OCI-LY1 (cell line): ENCODE measurements around the gene CYB561.

Experiments
- H2AFZ ChIP-seq: fragments of 200-600 bp; sonication (generic), shearing (Covaris generic); 2 replicates; pipeline ENCODE4 v1.6.0; 2014; ENCODE audit warnings: antibody characterized with exemption, mild to moderate bottlenecking, low read length
- H3F3A ChIP-seq: fragments of 200-600 bp; sonication (generic), shearing (Covaris generic); 2 replicates; pipeline ENCODE4 v1.6.0; 2014; ENCODE audit warnings: mild to moderate bottlenecking, antibody characterized with exemption, low read length, moderate library complexity; ENCODE audit not compliant: insufficient read depth
- H3K27ac ChIP-seq: fragments of 200-600 bp; sonication (generic); 2 replicates; pipeline ENCODE4 v1.5.1; 2014; ENCODE audit warnings: low read length, mixed run types, mild to moderate bottlenecking, low read depth; ENCODE audit not compliant: poor library complexity, severe bottlenecking
- H3K27me3 ChIP-seq: fragments of 200-600 bp; sonication (generic); 2 replicates; pipeline ENCODE4 v1.6.0; 2014; ENCODE audit warnings: antibody characterized with exemption, mild to moderate bottlenecking, low read length, moderate library complexity; ENCODE audit not compliant: insufficient read depth
- H3K36me3 ChIP-seq: fragments of 200-600 bp; sonication (generic); 2 replicates; pipeline ENCODE4 v1.6.1; 2014; ENCODE audit warnings: mild to moderate bottlenecking, antibody characterized with exemption, low read length, moderate library complexity, mixed read lengths; ENCODE audit not compliant: insufficient read depth
- H3K4me1 ChIP-seq: fragments of 200-600 bp; sonication (generic); 2 replicates; pipeline ENCODE4 v1.5.1; 2014; ENCODE audit warnings: mild to moderate bottlenecking, low read length, moderate library complexity; ENCODE audit not compliant: insufficient read depth, severe bottlenecking
- H3K4me2 ChIP-seq: fragments of 200-600 bp; sonication (generic), shearing (Covaris generic); 2 replicates; pipeline ENCODE4 v1.6.1; 2014; ENCODE audit warnings: low read length
- H3K4me3 ChIP-seq: fragments of 200-600 bp; sonication (generic); 2 replicates; pipeline ENCODE4 v1.5.1; 2014; ENCODE audit warnings: low read length, low read depth, mild to moderate bottlenecking, mixed read lengths; ENCODE audit not compliant: poor library complexity, severe bottlenecking
- H3K79me2 ChIP-seq: fragments of 200-600 bp; shearing (Covaris generic); 2 replicates; pipeline ENCODE4 v1.6.1; 2016; ENCODE audit warnings: mixed run types, low read length, mixed read lengths; ENCODE audit not compliant: insufficient read depth
- H3K9ac ChIP-seq: fragments of 200-600 bp; sonication (generic), shearing (Covaris generic); 2 replicates; pipeline ENCODE4 v1.6.1; 2014; ENCODE audit warnings: mild to moderate bottlenecking, low read length, mixed read lengths
- H3K9me2 ChIP-seq: fragments of 200-600 bp; sonication (generic), shearing (Covaris generic); 2 replicates; pipeline ENCODE4 v1.6.1; 2014; ENCODE audit warnings: low read depth, mild to moderate bottlenecking, low read length, mixed read lengths
- H3K9me3 ChIP-seq: fragments of 200-600 bp; shearing (Covaris generic); 2 replicates; pipeline ENCODE4 v1.6.1; 2014; ENCODE audit warnings: low read length, mixed read lengths
- H4K20me1 ChIP-seq: fragments of 200-600 bp; sonication (generic), shearing (Covaris generic); 2 replicates; pipeline ENCODE4 v1.6.0; 2016; ENCODE audit warnings: mild to moderate bottlenecking, low read length; ENCODE audit not compliant: insufficient read depth
- CTCF ChIP-seq: fragments of 200-600 bp; sonication (generic), shearing (Covaris generic); IDR thresholded peaks from 2 replicates; pipeline ENCODE4 v1.5.1; 2017; ENCODE audit warnings: mild to moderate bottlenecking, antibody characterized with exemption, low read length, moderate library complexity, mixed read lengths
- EZH2 ChIP-seq: fragments of 200-600 bp; sonication (generic), shearing (Covaris generic); IDR thresholded peaks from 2 replicates; pipeline ENCODE4 v1.8.0; 2017; ENCODE audit warnings: borderline replicate concordance, mixed run types, mild to moderate bottlenecking, antibody characterized with exemption, low read length, moderate library complexity, mixed read lengths

CYB561 gene

GRCh38 chr17:63414222-63414621 is 31.9 kb downstream of the CYB561 start:
- H3K4me3 ChIP-seq, result no peak overlapping the region
- TF ChIP-seq CTCF (no peak), EZH2 (no peak)
- no peaks in the 10 kb centered on the region for H3K79me2 ChIP-seq
- no peak overlapping the region for H3K27ac ChIP-seq
- H3F3A ChIP-seq, result no peaks in the 10 kb centered on the region
- no peaks in the 10 kb centered on the region for H3K4me1 ChIP-seq
- no peaks in the 10 kb centered on the region for H3K36me3 ChIP-seq
- no peaks in the 10 kb centered on the region for H3K9me2 ChIP-seq
- H3K4me2 ChIP-seq, result no peak overlapping the region
- H4K20me1 ChIP-seq, result no peaks in the 10 kb centered on the region
- H2AFZ ChIP-seq, result no peak overlapping the region
- no peaks in the 10 kb centered on the region for H3K27me3 ChIP-seq
- no peak overlapping the region for H3K9ac ChIP-seq
- H3K9me3 ChIP-seq, result no peaks in the 10 kb centered on the region

- H3K36me3 ChIP-seq, result no peaks in the 10 kb centered on the region
- no peak overlapping the region for H3K4me3 ChIP-seq
- no peak overlapping the region for H3K9ac ChIP-seq
- H3F3A ChIP-seq, result no peaks in the 10 kb centered on the region
- H2AFZ ChIP-seq, result no peak overlapping the region
- H3K4me2 ChIP-seq, result no peak overlapping the region
- H3K27me3 ChIP-seq, result no peaks in the 10 kb centered on the region
- H3K4me1 ChIP-seq, result no peaks in the 10 kb centered on the region
- no peaks in the 10 kb centered on the region for H3K9me3 ChIP-seq
- no peaks in the 10 kb centered on the region for H3K9me2 ChIP-seq
- no peak for TF ChIP-seq CTCF
- TF ChIP-seq EZH2, result no peak
- H4K20me1 ChIP-seq, result no peaks in the 10 kb centered on the region
- H3K27ac ChIP-seq, result no peak overlapping the region
- no peaks in the 10 kb centered on the region for H3K79me2 ChIP-seq
Observed at GRCh38 chr17:63413128-63413527, 33.0 kb downstream of the CYB561 start.

GRCh38 chr17:63412234-63412633 is 33.9 kb downstream of the CYB561 start:
- no peaks in the 10 kb centered on the region for H3K9me3 ChIP-seq
- H3K27me3 ChIP-seq, result no peaks in the 10 kb centered on the region
- H3K4me2 ChIP-seq, result no peak overlapping the region
- TF ChIP-seq EZH2 (no peak), CTCF (no peak)
- no peak overlapping the region for H3K4me3 ChIP-seq
- no peak overlapping the region for H3K9ac ChIP-seq
- no peaks in the 10 kb centered on the region for H3K36me3 ChIP-seq
- H3F3A ChIP-seq, result no peaks in the 10 kb centered on the region
- H3K9me2 ChIP-seq, result no peaks in the 10 kb centered on the region
- H4K20me1 ChIP-seq, result no peaks in the 10 kb centered on the region
- no peaks in the 10 kb centered on the region for H3K79me2 ChIP-seq
- H3K27ac ChIP-seq, result no peak overlapping the region
- no peaks in the 10 kb centered on the region for H3K4me1 ChIP-seq
- no peak overlapping the region for H2AFZ ChIP-seq
